ENCODE measurements around the gene STUM. TPM values are rescaled to one million over a fixed set of nuclear protein-coding genes. Genes with fewer than 3 reads are reported as not detected.

Gene STUM
- total RNA-seq, 2 experiments from 2014 or later, result not detected

GRCh38 chr1:226634611-226635246 is 86.2 kb downstream of the STUM start:
- ChIA-PET CTCF (interaction anchor here (0.6 to 4.3 kb wide), 13 partner anchors 9 to 193 kb away, joined by 3 to 19 read pairs (median 5); no protein-coding TSS in a partner anchor), POLR2A (interaction anchor here (0.7 to 3.9 kb wide), 8 partner anchors 10 to 192 kb away, joined by 3 to 15 read pairs (median 7); partner anchors contain the start of gene ITPKB)
- TF ChIP-seq, protein P1, sequence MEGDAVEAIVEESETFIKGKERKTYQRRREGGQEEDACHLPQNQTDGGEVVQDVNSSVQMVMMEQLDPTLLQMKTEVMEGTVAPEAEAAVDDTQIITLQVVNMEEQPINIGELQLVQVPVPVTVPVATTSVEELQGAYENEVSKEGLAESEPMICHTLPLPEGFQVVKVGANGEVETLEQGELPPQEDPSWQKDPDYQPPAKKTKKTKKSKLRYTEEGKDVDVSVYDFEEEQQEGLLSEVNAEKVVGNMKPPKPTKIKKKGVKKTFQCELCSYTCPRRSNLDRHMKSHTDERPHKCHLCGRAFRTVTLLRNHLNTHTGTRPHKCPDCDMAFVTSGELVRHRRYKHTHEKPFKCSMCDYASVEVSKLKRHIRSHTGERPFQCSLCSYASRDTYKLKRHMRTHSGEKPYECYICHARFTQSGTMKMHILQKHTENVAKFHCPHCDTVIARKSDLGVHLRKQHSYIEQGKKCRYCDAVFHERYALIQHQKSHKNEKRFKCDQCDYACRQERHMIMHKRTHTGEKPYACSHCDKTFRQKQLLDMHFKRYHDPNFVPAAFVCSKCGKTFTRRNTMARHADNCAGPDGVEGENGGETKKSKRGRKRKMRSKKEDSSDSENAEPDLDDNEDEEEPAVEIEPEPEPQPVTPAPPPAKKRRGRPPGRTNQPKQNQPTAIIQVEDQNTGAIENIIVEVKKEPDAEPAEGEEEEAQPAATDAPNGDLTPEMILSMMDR (IDR thresholded peaks at IDR 0.05), result no peak
- Mint-ChIP-seq H3K36me3 (ENCODE audit: low read depth) (peaks cover 89% of the 10 kb centered on the region), H3K27ac (peak overlapping the region; percentile 91), H3K27me3 (no peaks in the 10 kb centered on the region), H3K4me3 (peak overlapping the region; percentile 70), H3K4me1 (ENCODE audit: low read depth) (peaks cover 61% of the 10 kb centered on the region), H3K9me3 (no peaks in the 10 kb centered on the region)
- Histone ChIP-seq H3K4me3 (ENCODE audit: low read length) (no peak overlapping the region), H3K36me3 (ENCODE audit: insufficient read depth, low read length) (peaks cover 84% of the 10 kb centered on the region), H3K4me1 (ENCODE audit: insufficient read depth, low read length) (peaks cover 58% of the 10 kb centered on the region), H3K9me3 (ENCODE audit: control insufficient read depth in 1 of 2, insufficient read depth in 1 of 2, low read length in 2 of 2) (no peaks in the 10 kb centered on the region), H3K27ac (ENCODE audit: low read depth in 1 of 2, low read length in 2 of 2) (peak overlapping the region; percentile 22 to 24), H3K27me3 (ENCODE audit: control insufficient read depth in 1 of 2, insufficient read depth in 2 of 2, low read length in 2 of 2) (no peaks in the 10 kb centered on the region)
- DNase-seq (peak in 1 of 14 experiments; percentile 33), ATAC-seq (ENCODE audit: poor library complexity) (no peak)
- intact Hi-C loops (cut with DNase I, micrococcal nuclease), result loop anchor here (1.0 to 2.0 kb wide), 6 partner anchors 52 to 304 kb away; partner anchors contain the start of gene ITPKB (in 2 of the 2)

- peak overlapping the region; percentile 70 for H3K4me3 Mint-ChIP-seq
- Histone ChIP-seq H3K9me3 (ENCODE audit: control insufficient read depth in 1 of 2, insufficient read depth in 1 of 2, low read length in 2 of 2) (no peaks in the 10 kb centered on the region), H3K4me1 (ENCODE audit: insufficient read depth, low read length) (peaks cover 65% of the 10 kb centered on the region), H3K4me3 (ENCODE audit: low read length) (peak overlapping the region; percentile 24), H3K36me3 (ENCODE audit: insufficient read depth, low read length) (peaks cover 89% of the 10 kb centered on the region), H3K27me3 (ENCODE audit: control insufficient read depth in 1 of 2, insufficient read depth in 2 of 2, low read length in 2 of 2) (no peaks in the 10 kb centered on the region), H3K27ac (ENCODE audit: low read depth in 1 of 2, low read length in 2 of 2) (peak overlapping the region; percentile 14 to 22)
- POLR2A ChIA-PET, result interaction anchor here (0.7 to 3.9 kb wide), 8 partner anchors 9 to 192 kb away, joined by 3 to 15 read pairs (median 6); partner anchors contain the start of gene ITPKB
- H3K27ac Mint-ChIP-seq, result peak overlapping the region; percentile 91
- peaks cover 89% of the 10 kb centered on the region for H3K36me3 Mint-ChIP-seq (ENCODE audit: low read depth)
- intact Hi-C loops (cut with DNase I, micrococcal nuclease), result loop anchor here (2.0 kb wide), 3 partner anchors 51 to 303 kb away; partner anchors contain the start of gene ITPKB (in 2 of the 2)
- TF ChIP-seq, protein P1 (IDR thresholded peaks at IDR 0.05), result no peak
- no peaks in the 10 kb centered on the region for H3K27me3 Mint-ChIP-seq
- H3K9me3 Mint-ChIP-seq, result no peaks in the 10 kb centered on the region
- ATAC-seq (ENCODE audit: poor library complexity), result peak; percentile 70
- CTCF ChIA-PET, result interaction anchor here (1.0 to 4.3 kb wide), 8 partner anchors 8 to 193 kb away, joined by 3 to 19 read pairs (median 7); no protein-coding TSS in a partner anchor
- peak in 11 of 14 experiments; percentile 25 to 68 (median 54) for DNase-seq
- H3K4me1 Mint-ChIP-seq (ENCODE audit: low read depth), result peaks cover 61% of the 10 kb centered on the region
These were observed 86.9 kb downstream of the STUM start for GRCh38 chr1:226635456-226635941.

DNA sequence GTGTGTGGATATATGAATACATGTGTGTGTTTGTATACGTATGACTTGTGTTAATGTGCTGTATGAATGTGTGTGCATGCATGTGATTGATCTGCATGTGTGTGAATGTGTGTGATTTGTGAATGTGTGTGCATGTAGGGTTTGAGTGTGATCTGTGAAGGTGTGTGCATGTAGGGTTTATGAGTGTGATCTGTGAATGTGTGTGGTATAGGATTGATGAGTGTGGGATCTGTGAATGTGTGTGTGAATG is 88.2 kb downstream of the STUM start:
- CTCF ChIA-PET, result interaction anchor here (4.3 kb wide), 1 partner anchor 51 kb away, joined by 19 read pairs; no protein-coding TSS in a partner anchor
- Mint-ChIP-seq H3K4me3 (no peak overlapping the region), H3K9me3 (no peaks in the 10 kb centered on the region), H3K36me3 (ENCODE audit: low read depth) (peaks cover 92% of the 10 kb centered on the region), H3K4me1 (ENCODE audit: low read depth) (peaks cover 61% of the 10 kb centered on the region), H3K27ac (peak overlapping the region; percentile 91), H3K27me3 (no peaks in the 10 kb centered on the region)
- Histone ChIP-seq H3K36me3 (ENCODE audit: insufficient read depth, low read length) (peaks cover 95% of the 10 kb centered on the region), H3K27me3 (ENCODE audit: control insufficient read depth in 1 of 2, insufficient read depth in 2 of 2, low read length in 2 of 2) (no peaks in the 10 kb centered on the region), H3K27ac (ENCODE audit: low read depth in 1 of 2, low read length in 2 of 2) (peak overlapping the region in 1 of 2 donors; percentile 52), H3K4me1 (ENCODE audit: insufficient read depth, low read length) (peaks cover 71% of the 10 kb centered on the region), H3K9me3 (ENCODE audit: control insufficient read depth in 1 of 2, insufficient read depth in 1 of 2, low read length in 2 of 2) (no peaks in the 10 kb centered on the region), H3K4me3 (ENCODE audit: low read length) (no peak overlapping the region)
- no peak for ATAC-seq (ENCODE audit: poor library complexity)
- DNase-seq, result no peak
- POLR2A ChIA-PET, result interaction anchor here (3.9 kb wide), 1 partner anchor 8 kb away, joined by 12 read pairs; no protein-coding TSS in a partner anchor
- TF ChIP-seq, protein P1 (IDR thresholded peaks at IDR 0.05), result no peak
- intact Hi-C loops (cut with DNase I, micrococcal nuclease), result no loop called here

All from CD4-positive, alpha-beta T cell (primary cell).